ENCODE results near the gene CDKL5.

DNA sequence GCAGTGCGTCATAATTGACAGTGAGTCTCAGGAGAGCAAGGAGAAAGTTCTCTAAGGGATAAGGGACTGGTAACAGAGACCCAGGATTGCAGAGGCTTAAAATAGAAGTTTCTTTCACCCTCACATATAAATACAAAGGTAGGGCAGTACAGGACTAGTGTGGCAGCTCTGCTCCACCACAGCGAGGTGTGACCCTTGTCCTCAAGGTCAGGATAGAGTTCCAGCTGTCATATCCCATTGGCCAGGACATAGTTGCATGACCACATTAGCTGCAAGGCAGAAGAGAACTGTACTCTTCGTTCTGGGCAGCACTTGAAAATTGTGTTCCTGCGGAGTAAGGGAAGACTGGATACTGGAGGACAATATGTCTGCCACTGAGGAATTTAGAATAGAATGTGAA, 152.0 kb downstream of the CDKL5 start:
- TF ChIP-seq, protein P1, sequence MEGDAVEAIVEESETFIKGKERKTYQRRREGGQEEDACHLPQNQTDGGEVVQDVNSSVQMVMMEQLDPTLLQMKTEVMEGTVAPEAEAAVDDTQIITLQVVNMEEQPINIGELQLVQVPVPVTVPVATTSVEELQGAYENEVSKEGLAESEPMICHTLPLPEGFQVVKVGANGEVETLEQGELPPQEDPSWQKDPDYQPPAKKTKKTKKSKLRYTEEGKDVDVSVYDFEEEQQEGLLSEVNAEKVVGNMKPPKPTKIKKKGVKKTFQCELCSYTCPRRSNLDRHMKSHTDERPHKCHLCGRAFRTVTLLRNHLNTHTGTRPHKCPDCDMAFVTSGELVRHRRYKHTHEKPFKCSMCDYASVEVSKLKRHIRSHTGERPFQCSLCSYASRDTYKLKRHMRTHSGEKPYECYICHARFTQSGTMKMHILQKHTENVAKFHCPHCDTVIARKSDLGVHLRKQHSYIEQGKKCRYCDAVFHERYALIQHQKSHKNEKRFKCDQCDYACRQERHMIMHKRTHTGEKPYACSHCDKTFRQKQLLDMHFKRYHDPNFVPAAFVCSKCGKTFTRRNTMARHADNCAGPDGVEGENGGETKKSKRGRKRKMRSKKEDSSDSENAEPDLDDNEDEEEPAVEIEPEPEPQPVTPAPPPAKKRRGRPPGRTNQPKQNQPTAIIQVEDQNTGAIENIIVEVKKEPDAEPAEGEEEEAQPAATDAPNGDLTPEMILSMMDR (IDR thresholded peaks at IDR 0.05; ENCODE audit: low read depth, low read length) = no peak
- no peak for TF ChIP-seq EZH2phosphoT487 (IDR thresholded peaks at IDR 0.05; ENCODE audit: low read depth)

Data from OCI-LY3 (cell line).